AG09309 (cell line): Measurements from ENCODE around the gene CDC42EP1.
A peak's percentile ranks its signal among the peaks of the same experiment; 100 is the strongest.
"Not testable (repeated sequence)": the region's sequence is repeated elsewhere in the genome, so short reads cannot be mapped to it uniquely, and the experiment has no call there.

Experiments used
- DNase-seq: peaks from one replicate; pipeline ENCODE4 v3.0.0-alpha.2; 2010; ENCODE audit warnings: low read depth
- H3K4me3 ChIP-seq: 2 replicates; pipeline ENCODE4 v1.5.1; 2011; ENCODE audit warnings: mild to moderate bottlenecking, low read depth, low read length, moderate library complexity; ENCODE audit not compliant: control insufficient read depth
- CTCF ChIP-seq: IDR thresholded peaks from 2 replicates; pipeline ENCODE4 v1.5.1; 2011; ENCODE audit warnings: mild to moderate bottlenecking, low read depth, low read length, inconsistent platforms; ENCODE audit not compliant: insufficient read depth, control insufficient read depth; ENCODE audit errors: missing control alignments

Gene CDC42EP1

GRCh38 chr22:37546437-37547250 is 13.6 kb upstream of the CDC42EP1 start:
- DNase-seq = no peak
- peak; percentile 24 for TF ChIP-seq CTCF
- no peak overlapping the region for H3K4me3 ChIP-seq

- no peak for DNase-seq
- H3K4me3 ChIP-seq = no peak overlapping the region
Observed at GRCh38 chr22:37547251-37547741, 13.0 kb upstream of the CDC42EP1 start.

GRCh38 chr22:37549704-37550059 is 10.6 kb upstream of the CDC42EP1 start:
- H3K4me3 ChIP-seq = no peak overlapping the region
- no peak for DNase-seq
- TF ChIP-seq CTCF = peak; percentile 57

More at GRCh38 chr22:37547251-37547741, 13.0 kb upstream of the CDC42EP1 start:
- no peak for TF ChIP-seq CTCF

GRCh38 chr22:37550921-37551320 is 9.4 kb upstream of the CDC42EP1 start:
- not testable (repeated sequence) for H3K4me3 ChIP-seq, DNase-seq

GRCh38 chr22:37551981-37552380 is 8.3 kb upstream of the CDC42EP1 start:
- no peak overlapping the region for H3K4me3 ChIP-seq
- no peak for TF ChIP-seq CTCF
- DNase-seq = no peak

GRCh38 chr22:37552524-37553163 is 7.6 kb upstream of the CDC42EP1 start:
- no peak for TF ChIP-seq CTCF
- H3K4me3 ChIP-seq = no peak overlapping the region
- no peak for DNase-seq

GRCh38 chr22:37553725-37554124 is 6.6 kb upstream of the CDC42EP1 start:
- TF ChIP-seq CTCF = no peak
- H3K4me3 ChIP-seq = no peak overlapping the region
- no peak for DNase-seq
